Smooth muscle cell (in vitro differentiated cells): ENCODE data around the gene HPS1. TPM values are rescaled to one million over a fixed set of nuclear protein-coding genes. Genes with fewer than 3 reads are reported as not detected.

ENCODE experiments used
- DNase-seq: peaks from one replicate; lab custom pipeline; 2025; ENCODE audit not compliant: unreplicated experiment; lab: John Stamatoyannopoulos, UW
- H2AFZ ChIP-seq: fragments of 200-600 bp; sonication (generic); 2 replicates; pipeline ENCODE4 v1.6.0; 2016; ENCODE audit warnings: antibody characterized with exemption, low read depth, mild to moderate bottlenecking
- H3F3A ChIP-seq: fragments of 200-600 bp; sonication (generic); 2 replicates; pipeline ENCODE4 v1.6.0; 2017; ENCODE audit warnings: antibody characterized with exemption, low read depth
- H3K27ac ChIP-seq: fragments of 200-600 bp; sonication (generic); 2 replicates; pipeline ENCODE4 v1.5.1; 2016; ENCODE audit warnings: low read depth, mild to moderate bottlenecking
- H3K27me3 ChIP-seq: fragments of 200-600 bp; sonication (generic); 2 replicates; pipeline ENCODE4 v1.6.1; 2016; ENCODE audit warnings: low read depth, mild to moderate bottlenecking
- H3K36me3 ChIP-seq: fragments of 200-600 bp; sonication (generic); 2 replicates; pipeline ENCODE4 v1.5.1; 2016; ENCODE audit warnings: low read depth
- H3K4me1 ChIP-seq: fragments of 200-600 bp; sonication (generic); 2 replicates; pipeline ENCODE4 v1.5.1; 2016; ENCODE audit warnings: low read depth
- H3K4me2 ChIP-seq: fragments of 200-600 bp; sonication (generic); 2 replicates; pipeline ENCODE4 v1.6.0; 2016; ENCODE audit warnings: mild to moderate bottlenecking
- H3K4me3 ChIP-seq: fragments of 200-600 bp; sonication (generic); 2 replicates; pipeline ENCODE4 v1.5.1; 2016; ENCODE audit warnings: mild to moderate bottlenecking
- H3K79me2 ChIP-seq: fragments of 200-600 bp; sonication (generic); 2 replicates; pipeline ENCODE4 v1.6.0; 2016; ENCODE audit warnings: low read depth, mild to moderate bottlenecking
- H3K9ac ChIP-seq: fragments of 200-600 bp; sonication (generic); 2 replicates; pipeline ENCODE4 v1.6.0; 2016; ENCODE audit warnings: low read depth
- H3K9me3 ChIP-seq: fragments of 200-600 bp; sonication (generic); replicated peaks from 2 replicates; pipeline ENCODE4 v1.5.1; 2016; ENCODE audit warnings: low read depth
- H4K20me1 ChIP-seq: fragments of 200-600 bp; sonication (generic); 2 replicates; pipeline ENCODE4 v1.6.0; 2016; ENCODE audit warnings: low read depth
- CTCF ChIP-seq: fragments of 200-600 bp; sonication (generic); IDR thresholded peaks from 2 replicates; pipeline ENCODE4 v1.5.1; 2017; ENCODE audit warnings: borderline replicate concordance, mild to moderate bottlenecking, antibody characterized with exemption; ENCODE audit not compliant: insufficient read depth, poor library complexity, severe bottlenecking
- WGBS: methylation state at CpG from one replicate; pipeline ENCODE4 v1.1.7; 2016; ENCODE audit warnings: low lambda C conversion rate; 5-methylcytosine and 5-hydroxymethylcytosine counted together
- polyA plus RNA-seq: library from polyadenylated mRNA; unstranded; fragments of >200 nt; fragmentation: Nextera tagmentation; extraction: Ambion mirVana; gene quantifications from 2 replicates; pipeline ENCODE4 v1.2.1, GENCODE V29; 2016
- total RNA-seq: library from RNA; depleted of rRNA; stranded (reverse); fragments of >200 nt; gene quantifications from 2 replicates; pipeline ENCODE4 v1.2.3, GENCODE V29; 2014

Gene HPS1
- total and polyA plus RNA-seq, 2 experiments from 2014 or later = 11.5 to 35.6 TPM

- H3K9ac ChIP-seq = no peak overlapping the region
- 97% methylated on average over 23 of the region's 23 CpGs for WGBS
- no peaks in the 10 kb centered on the region for H3K79me2 ChIP-seq
- no peak overlapping the region for H2AFZ ChIP-seq
- H3K4me2 ChIP-seq = no peak overlapping the region
- H3K36me3 ChIP-seq = no peaks in the 10 kb centered on the region
- H4K20me1 ChIP-seq = no peaks in the 10 kb centered on the region
- H3K4me3 ChIP-seq = no peak overlapping the region
- no peaks in the 10 kb centered on the region for H3K27me3 ChIP-seq
- no peaks in the 10 kb centered on the region for H3K9me3 ChIP-seq
- peaks cover 3% of the 10 kb centered on the region for H3K4me1 ChIP-seq
- H3K27ac ChIP-seq = no peak overlapping the region
- TF ChIP-seq CTCF = no peak
- DNase-seq = no peak
- no peaks in the 10 kb centered on the region for H3F3A ChIP-seq
Observed at GRCh38 chr10:98402931-98403718, 43.6 kb downstream of the HPS1 start.

- DNase-seq = no peak
- H3K4me3 ChIP-seq = no peak overlapping the region
- no peaks in the 10 kb centered on the region for H3K27me3 ChIP-seq
- H3K79me2 ChIP-seq = no peaks in the 10 kb centered on the region
- WGBS = 37% methylated on average over 7 of the region's 7 CpGs
- no peaks in the 10 kb centered on the region for H4K20me1 ChIP-seq
- no peak overlapping the region for H3K9ac ChIP-seq
- H3K4me1 ChIP-seq = peaks cover 3% of the 10 kb centered on the region
- H3K36me3 ChIP-seq = no peaks in the 10 kb centered on the region
- H3K9me3 ChIP-seq = no peaks in the 10 kb centered on the region
- H3F3A ChIP-seq = no peaks in the 10 kb centered on the region
- H3K27ac ChIP-seq = no peak overlapping the region
- H2AFZ ChIP-seq = no peak overlapping the region
- TF ChIP-seq CTCF = no peak
- H3K4me2 ChIP-seq = peak overlapping the region; percentile 22
Observed at GRCh38 chr10:98402478-98402877, 44.3 kb downstream of the HPS1 start.

- Histone ChIP-seq H3K4me3 (no peak overlapping the region), H2AFZ (no peak overlapping the region), H3K27me3 (no peaks in the 10 kb centered on the region), H3K4me1 (peaks cover 3% of the 10 kb centered on the region), H3K9ac (no peak overlapping the region), H3F3A (no peaks in the 10 kb centered on the region), H4K20me1 (no peaks in the 10 kb centered on the region), H3K4me2 (no peak overlapping the region), H3K9me3 (no peaks in the 10 kb centered on the region), H3K36me3 (no peaks in the 10 kb centered on the region), H3K27ac (no peak overlapping the region), H3K79me2 (no peaks in the 10 kb centered on the region)
- TF ChIP-seq CTCF = no peak
- 82% methylated on average over 2 of the region's 2 CpGs for WGBS
- no peak for DNase-seq
Observed at GRCh38 chr10:98400482-98400881, 46.3 kb downstream of the HPS1 start.

- H3F3A ChIP-seq = no peaks in the 10 kb centered on the region
Observed at GRCh38 chr10:98399784-98400183, 47.0 kb downstream of the HPS1 start.

More at GRCh38 chr10:98399784-98400183, 47.0 kb downstream of the HPS1 start:
- 95% methylated on average over 9 of the region's 9 CpGs for WGBS
- Histone ChIP-seq H3K4me3 (no peak overlapping the region), H3K9me3 (no peaks in the 10 kb centered on the region), H4K20me1 (no peaks in the 10 kb centered on the region), H3K27me3 (no peaks in the 10 kb centered on the region), H2AFZ (no peak overlapping the region), H3K4me1 (peaks cover 3% of the 10 kb centered on the region), H3K9ac (no peak overlapping the region), H3K27ac (no peak overlapping the region), H3K4me2 (no peak overlapping the region), H3K36me3 (no peaks in the 10 kb centered on the region), H3K79me2 (no peaks in the 10 kb centered on the region)
- no peak for DNase-seq
- no peak for TF ChIP-seq CTCF
